ENCODE data around the gene TMEM45B. TPM values are rescaled to one million over a fixed set of nuclear protein-coding genes. Genes with fewer than 3 reads are reported as not detected.

Gene TMEM45B
- total and polyA plus RNA-seq, 2 of the 13 experiments (the other 11 are each of a cell fraction or from before 2014, with no cell fraction given): 29.1 to 181 TPM

DNA sequence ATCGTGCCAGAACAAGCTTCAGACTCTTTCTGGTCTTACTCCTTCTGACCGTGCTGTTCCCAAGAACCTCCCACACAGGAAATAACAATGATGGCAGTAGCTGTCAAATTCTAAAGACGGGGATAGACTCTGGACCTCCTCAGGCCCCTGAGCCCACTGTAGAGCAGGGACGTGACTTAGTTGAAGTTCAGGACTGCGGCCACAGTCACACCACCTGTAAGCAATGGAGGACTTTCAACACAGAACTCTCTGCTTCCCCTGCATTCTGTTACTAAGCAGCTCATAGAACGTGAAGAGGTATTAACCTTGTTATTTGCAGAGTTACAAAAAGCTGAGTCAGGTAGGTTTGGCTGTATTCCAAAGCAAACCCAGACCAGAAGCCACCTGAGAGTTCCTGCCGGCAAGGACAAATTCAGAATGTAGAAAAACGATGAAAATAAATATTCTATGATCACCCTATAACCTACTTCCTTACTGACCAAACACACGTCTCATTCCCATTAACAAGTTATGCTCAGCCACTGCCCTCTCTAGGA lies 12.7 kb downstream of the TMEM45B start (continued):
- TF ChIP-seq, protein P1, sequence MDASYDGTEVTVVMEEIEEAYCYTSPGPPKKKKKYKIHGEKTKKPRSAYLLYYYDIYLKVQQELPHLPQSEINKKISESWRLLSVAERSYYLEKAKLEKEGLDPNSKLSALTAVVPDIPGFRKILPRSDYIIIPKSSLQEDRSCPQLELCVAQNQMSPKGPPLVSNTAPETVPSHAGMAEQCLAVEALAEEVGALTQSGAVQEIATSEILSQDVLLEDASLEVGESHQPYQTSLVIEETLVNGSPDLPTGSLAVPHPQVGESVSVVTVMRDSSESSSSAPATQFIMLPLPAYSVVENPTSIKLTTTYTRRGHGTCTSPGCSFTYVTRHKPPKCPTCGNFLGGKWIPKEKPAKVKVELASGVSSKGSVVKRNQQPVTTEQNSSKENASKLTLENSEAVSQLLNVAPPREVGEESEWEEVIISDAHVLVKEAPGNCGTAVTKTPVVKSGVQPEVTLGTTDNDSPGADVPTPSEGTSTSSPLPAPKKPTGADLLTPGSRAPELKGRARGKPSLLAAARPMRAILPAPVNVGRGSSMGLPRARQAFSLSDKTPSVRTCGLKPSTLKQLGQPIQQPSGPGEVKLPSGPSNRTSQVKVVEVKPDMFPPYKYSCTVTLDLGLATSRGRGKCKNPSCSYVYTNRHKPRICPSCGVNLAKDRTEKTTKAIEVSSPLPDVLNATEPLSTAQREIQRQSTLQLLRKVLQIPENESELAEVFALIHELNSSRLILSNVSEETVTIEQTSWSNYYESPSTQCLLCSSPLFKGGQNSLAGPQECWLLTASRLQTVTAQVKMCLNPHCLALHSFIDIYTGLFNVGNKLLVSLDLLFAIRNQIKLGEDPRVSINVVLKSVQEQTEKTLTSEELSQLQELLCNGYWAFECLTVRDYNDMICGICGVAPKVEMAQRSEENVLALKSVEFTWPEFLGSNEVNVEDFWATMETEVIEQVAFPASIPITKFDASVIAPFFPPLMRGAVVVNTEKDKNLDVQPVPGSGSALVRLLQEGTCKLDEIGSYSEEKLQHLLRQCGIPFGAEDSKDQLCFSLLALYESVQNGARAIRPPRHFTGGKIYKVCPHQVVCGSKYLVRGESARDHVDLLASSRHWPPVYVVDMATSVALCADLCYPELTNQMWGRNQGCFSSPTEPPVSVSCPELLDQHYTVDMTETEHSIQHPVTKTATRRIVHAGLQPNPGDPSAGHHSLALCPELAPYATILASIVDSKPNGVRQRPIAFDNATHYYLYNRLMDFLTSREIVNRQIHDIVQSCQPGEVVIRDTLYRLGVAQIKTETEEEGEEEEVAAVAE (CRISPR knock-in tag; IDR thresholded peaks at IDR 0.05; ENCODE audit: borderline replicate concordance): peak; percentile 69; the same call in 1 of the 2 replicates
- TF ChIP-seq MBD4 (IDR thresholded peaks at IDR 0.05; ENCODE audit: borderline replicate concordance, low read length): 0 out of 2 replicates have a peak, but pooled peaks have one; percentile 44
- TF ChIP-seq, protein P2, sequence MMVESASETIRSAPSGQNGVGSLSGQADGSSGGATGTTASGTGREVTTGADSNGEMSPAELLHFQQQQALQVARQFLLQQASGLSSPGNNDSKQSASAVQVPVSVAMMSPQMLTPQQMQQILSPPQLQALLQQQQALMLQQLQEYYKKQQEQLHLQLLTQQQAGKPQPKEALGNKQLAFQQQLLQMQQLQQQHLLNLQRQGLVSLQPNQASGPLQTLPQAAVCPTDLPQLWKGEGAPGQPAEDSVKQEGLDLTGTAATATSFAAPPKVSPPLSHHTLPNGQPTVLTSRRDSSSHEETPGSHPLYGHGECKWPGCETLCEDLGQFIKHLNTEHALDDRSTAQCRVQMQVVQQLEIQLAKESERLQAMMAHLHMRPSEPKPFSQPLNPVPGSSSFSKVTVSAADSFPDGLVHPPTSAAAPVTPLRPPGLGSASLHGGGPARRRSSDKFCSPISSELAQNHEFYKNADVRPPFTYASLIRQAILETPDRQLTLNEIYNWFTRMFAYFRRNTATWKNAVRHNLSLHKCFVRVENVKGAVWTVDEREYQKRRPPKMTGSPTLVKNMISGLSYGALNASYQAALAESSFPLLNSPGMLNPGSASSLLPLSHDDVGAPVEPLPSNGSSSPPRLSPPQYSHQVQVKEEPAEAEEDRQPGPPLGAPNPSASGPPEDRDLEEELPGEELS (CRISPR knock-in tag; IDR thresholded peaks at IDR 0.05): peak; percentile 76
- TF ChIP-seq MIXL1 (CRISPR knock-in tag; IDR thresholded peaks at IDR 0.05): peak; percentile 90
- no peak for TF ChIP-seq ZNF44 (CRISPR knock-in tag; IDR thresholded peaks at IDR 0.05)
- TF ChIP-seq ISL2 (CRISPR knock-in tag; IDR thresholded peaks at IDR 0.05): peak; percentile 78; the same call in 1 of the 2 replicates
- TF ChIP-seq SAP130 (CRISPR knock-in tag; IDR thresholded peaks at IDR 0.05; ENCODE audit: low read depth): peak; percentile 93
- TF ChIP-seq, protein P3, sequence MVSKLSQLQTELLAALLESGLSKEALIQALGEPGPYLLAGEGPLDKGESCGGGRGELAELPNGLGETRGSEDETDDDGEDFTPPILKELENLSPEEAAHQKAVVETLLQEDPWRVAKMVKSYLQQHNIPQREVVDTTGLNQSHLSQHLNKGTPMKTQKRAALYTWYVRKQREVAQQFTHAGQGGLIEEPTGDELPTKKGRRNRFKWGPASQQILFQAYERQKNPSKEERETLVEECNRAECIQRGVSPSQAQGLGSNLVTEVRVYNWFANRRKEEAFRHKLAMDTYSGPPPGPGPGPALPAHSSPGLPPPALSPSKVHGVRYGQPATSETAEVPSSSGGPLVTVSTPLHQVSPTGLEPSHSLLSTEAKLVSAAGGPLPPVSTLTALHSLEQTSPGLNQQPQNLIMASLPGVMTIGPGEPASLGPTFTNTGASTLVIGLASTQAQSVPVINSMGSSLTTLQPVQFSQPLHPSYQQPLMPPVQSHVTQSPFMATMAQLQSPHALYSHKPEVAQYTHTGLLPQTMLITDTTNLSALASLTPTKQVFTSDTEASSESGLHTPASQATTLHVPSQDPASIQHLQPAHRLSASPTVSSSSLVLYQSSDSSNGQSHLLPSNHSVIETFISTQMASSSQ (IDR thresholded peaks at IDR 0.05; ENCODE audit: low read depth): peak; percentile 30
- TF ChIP-seq, protein P3 (CRISPR knock-in tag; IDR thresholded peaks at IDR 0.05; ENCODE audit: borderline replicate concordance): peak; percentile 65; the same call in 1 of the 2 replicates
- TF ChIP-seq RFXANK (CRISPR knock-in tag; IDR thresholded peaks at IDR 0.05): peak; percentile 29; the same call in 1 of the 2 replicates
- TF ChIP-seq, protein P4, sequence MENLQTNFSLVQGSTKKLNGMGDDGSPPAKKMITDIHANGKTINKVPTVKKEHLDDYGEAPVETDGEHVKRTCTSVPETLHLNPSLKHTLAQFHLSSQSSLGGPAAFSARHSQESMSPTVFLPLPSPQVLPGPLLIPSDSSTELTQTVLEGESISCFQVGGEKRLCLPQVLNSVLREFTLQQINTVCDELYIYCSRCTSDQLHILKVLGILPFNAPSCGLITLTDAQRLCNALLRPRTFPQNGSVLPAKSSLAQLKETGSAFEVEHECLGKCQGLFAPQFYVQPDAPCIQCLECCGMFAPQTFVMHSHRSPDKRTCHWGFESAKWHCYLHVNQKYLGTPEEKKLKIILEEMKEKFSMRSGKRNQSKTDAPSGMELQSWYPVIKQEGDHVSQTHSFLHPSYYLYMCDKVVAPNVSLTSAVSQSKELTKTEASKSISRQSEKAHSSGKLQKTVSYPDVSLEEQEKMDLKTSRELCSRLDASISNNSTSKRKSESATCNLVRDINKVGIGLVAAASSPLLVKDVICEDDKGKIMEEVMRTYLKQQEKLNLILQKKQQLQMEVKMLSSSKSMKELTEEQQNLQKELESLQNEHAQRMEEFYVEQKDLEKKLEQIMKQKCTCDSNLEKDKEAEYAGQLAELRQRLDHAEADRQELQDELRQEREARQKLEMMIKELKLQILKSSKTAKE (CRISPR knock-in tag; IDR thresholded peaks at IDR 0.05; ENCODE audit: borderline replicate concordance): peak; percentile 77; the same call in 1 of the 2 replicates
- peak; percentile 78; the same call in 1 of the 2 replicates for TF ChIP-seq ZNF556 (CRISPR knock-in tag; IDR thresholded peaks at IDR 0.05; ENCODE audit: borderline replicate concordance)
- TF ChIP-seq CEBPG (CRISPR knock-in tag; IDR thresholded peaks at IDR 0.05): peak; percentile 40; the same call in 1 of the 2 replicates
- TF ChIP-seq ZNF543 (CRISPR knock-in tag; IDR thresholded peaks at IDR 0.05): 0 out of 2 replicates have a peak, but pooled peaks have one; percentile 46
- no peak for TF ChIP-seq PHF5A (CRISPR knock-in tag; IDR thresholded peaks at IDR 0.05; ENCODE audit: low read depth, unreplicated experiment)
- peak; percentile 83 for TF ChIP-seq NR2F2 (IDR thresholded peaks at IDR 0.05; ENCODE audit: borderline replicate concordance, low read depth)
- 0 out of 2 replicates have a peak, but pooled peaks have one; percentile 38 for TF ChIP-seq ZNF670 (CRISPR knock-in tag; IDR thresholded peaks at IDR 0.05; ENCODE audit: borderline replicate concordance)
- peak; percentile 93 for TF ChIP-seq NFE2 (CRISPR knock-in tag; IDR thresholded peaks at IDR 0.05)
